ENCODE results near the gene BTBD6.

Gene BTBD6

DNA sequence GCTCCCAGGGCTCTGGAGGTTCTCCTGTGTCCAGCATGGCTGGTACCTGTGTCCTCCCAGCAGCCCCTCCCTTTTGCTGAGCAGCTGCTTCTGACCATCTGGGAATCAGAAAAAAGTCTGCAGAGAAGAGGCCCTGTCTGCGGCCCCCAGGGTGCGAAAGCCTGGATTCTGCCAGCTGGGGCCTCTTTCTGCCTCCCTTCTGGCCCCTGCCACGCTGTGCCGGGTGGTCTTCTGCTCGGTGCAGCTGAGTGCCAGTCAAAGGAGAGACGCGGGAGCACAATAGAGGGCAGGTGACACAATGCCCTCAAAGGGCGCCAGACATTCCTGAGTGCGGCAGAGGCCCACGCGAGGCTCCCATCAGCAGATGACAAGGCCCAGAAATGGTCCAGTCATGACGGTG lies 12.6 kb downstream of the BTBD6 start:
- TF ChIP-seq NFRKB (IDR thresholded peaks at IDR 0.05) (no peak), ARNT (IDR thresholded peaks at IDR 0.05) (no peak), FOXA1 (IDR thresholded peaks at IDR 0.05) (no peak), L3MBTL2 (conservative IDR thresholded peaks at IDR 0.05) (no peak), PKNOX1 (IDR thresholded peaks at IDR 0.05) (no peak), TARDBP (IDR thresholded peaks at IDR 0.05) (no peak), ELF4 (IDR thresholded peaks at IDR 0.05) (no peak), FOXM1 (IDR thresholded peaks at IDR 0.05; ENCODE audit: borderline replicate concordance) (no peak), BHLHE40 (IDR thresholded peaks at IDR 0.05; ENCODE audit: borderline replicate concordance) (no peak), LEF1 (IDR thresholded peaks at IDR 0.05; ENCODE audit: borderline replicate concordance) (no peak), SUZ12 (IDR thresholded peaks at IDR 0.05) (no peak), SP1 (IDR thresholded peaks at IDR 0.05) (no peak), ZNF384 (IDR thresholded peaks at IDR 0.05) (no peak), FOXK2 (IDR thresholded peaks at IDR 0.05) (no peak), HDGF (IDR thresholded peaks at IDR 0.05; ENCODE audit: borderline replicate concordance) (no peak), CTBP1 (IDR thresholded peaks at IDR 0.05; ENCODE audit: borderline replicate concordance) (no peak)
- CTCF ChIA-PET, result interaction anchor here (1.3 to 1.5 kb wide), 2 partner anchors 12 to 54 kb away, joined by 4 to 5 read pairs; partner anchors contain the start of gene BTBD6
- POLR2A ChIA-PET, result interaction anchor here (1.0 to 1.9 kb wide), 2 partner anchors 9 to 12 kb away, joined by 3 to 8 read pairs; partner anchors contain the start of gene BTBD6
- DNase-seq (ENCODE audit: extremely low spot score), result no peak

DNA sequence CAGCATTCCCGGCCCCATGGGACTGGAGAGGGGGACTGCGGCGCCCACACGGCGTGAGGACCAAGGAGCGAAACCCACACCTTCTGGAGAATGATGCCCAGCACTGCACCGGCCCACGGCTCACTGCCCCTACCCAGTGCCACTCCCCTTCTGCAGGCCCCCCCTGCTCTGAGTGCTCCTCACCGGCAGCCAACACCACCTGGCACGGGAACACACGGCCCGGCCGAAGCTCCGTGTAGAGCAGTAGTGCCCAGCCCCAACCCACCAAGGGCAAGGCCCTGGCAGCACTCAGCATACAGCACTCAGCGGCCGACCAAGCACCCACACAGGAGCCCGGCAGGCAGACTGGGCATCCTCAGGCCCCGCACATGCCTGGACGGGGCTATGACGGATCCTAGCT lies 13.4 kb downstream of the BTBD6 start:
- CTCF ChIA-PET, result no interaction called here
- no peak for DNase-seq (ENCODE audit: extremely low spot score)
- no peak for TF ChIP-seq NFRKB (IDR thresholded peaks at IDR 0.05)
- no peak for TF ChIP-seq SUZ12 (IDR thresholded peaks at IDR 0.05)
- POLR2A ChIA-PET, result no interaction called here

DNA sequence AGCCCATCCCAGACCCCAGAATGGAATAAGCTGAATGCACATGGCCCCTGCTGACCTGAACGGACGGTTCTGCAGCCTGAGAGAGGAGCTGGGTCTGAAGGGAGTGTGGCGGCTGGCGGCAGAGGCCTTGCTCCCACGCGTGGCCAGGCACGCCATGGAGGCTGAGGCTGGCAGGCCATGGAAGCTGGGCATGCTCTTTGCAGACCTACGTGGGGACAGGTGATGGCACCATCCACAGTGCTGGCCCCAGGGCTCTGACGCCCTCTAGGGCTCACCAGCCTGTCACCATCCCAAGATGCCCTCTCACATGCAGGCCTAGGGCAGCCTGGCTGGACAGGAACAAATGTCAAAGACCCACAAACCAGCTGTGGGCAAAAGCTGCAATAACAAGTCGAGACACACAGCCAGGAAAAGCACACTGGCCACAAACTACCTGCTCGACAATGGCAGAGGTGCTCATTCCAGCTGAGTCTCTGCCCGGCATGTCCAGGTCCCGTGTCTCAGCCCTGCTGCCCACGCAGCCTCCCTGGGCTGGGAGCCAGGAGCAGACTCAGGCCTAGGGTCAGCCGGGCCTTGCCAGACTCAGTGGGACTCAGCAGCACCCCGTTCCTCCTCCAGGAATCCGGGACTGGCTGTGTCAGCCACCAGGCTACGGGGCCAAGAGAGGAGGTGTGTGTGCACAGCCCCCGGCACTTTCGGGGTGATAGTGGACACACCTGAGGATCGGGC lies 19.7 kb downstream of the BTBD6 start:
- DNase-seq (ENCODE audit: extremely low spot score), result no peak
- TF ChIP-seq PKNOX1 (IDR thresholded peaks at IDR 0.05) (no peak), ZNF384 (IDR thresholded peaks at IDR 0.05) (no peak), SP1 (IDR thresholded peaks at IDR 0.05) (no peak), TARDBP (IDR thresholded peaks at IDR 0.05) (no peak), LEF1 (IDR thresholded peaks at IDR 0.05; ENCODE audit: borderline replicate concordance) (no peak), HDGF (IDR thresholded peaks at IDR 0.05; ENCODE audit: borderline replicate concordance) (no peak), FOXA1 (IDR thresholded peaks at IDR 0.05) (no peak), CTBP1 (IDR thresholded peaks at IDR 0.05; ENCODE audit: borderline replicate concordance) (no peak), NFRKB (IDR thresholded peaks at IDR 0.05) (no peak)
- POLR2A ChIA-PET, result no interaction called here
- CTCF ChIA-PET, result no interaction called here

DNA sequence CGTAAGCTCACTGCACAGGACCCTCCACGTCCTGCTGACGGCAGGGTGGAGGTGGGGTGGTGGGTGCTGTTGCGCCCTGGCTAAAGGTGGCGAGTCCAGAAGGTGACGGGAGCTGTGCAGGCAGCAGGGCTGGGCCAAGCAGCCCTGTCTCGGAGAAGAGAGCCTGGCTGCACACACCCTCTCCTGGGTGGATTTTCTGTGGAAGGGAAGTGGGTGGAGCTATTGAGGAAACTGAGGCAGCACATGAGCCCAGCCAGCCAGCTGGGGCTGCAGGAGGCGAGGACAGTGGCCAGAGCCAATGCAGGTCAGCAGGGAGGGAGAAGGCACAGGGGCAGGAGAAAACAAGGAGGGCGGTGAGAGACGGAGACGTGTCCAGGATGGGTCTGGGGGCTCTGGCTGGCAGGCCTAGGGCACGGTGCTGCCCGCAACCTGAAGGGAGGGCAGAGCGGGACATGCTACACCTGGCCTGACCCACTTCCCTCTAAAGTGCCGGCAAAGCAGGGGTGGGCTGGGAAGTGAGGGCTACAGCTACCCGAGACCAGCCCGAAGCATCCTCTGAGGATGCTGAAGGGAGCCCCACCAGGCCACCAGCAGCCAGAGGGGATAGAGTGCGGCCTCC lies 20.5 kb downstream of the BTBD6 start:
- DNase-seq (ENCODE audit: extremely low spot score), result no peak
- ChIA-PET CTCF (no interaction called here), POLR2A (no interaction called here)
- TF ChIP-seq BHLHE40 (IDR thresholded peaks at IDR 0.05; ENCODE audit: borderline replicate concordance) (no peak), NFRKB (IDR thresholded peaks at IDR 0.05) (no peak), TARDBP (IDR thresholded peaks at IDR 0.05) (no peak), ELF4 (IDR thresholded peaks at IDR 0.05) (no peak), FOXM1 (IDR thresholded peaks at IDR 0.05; ENCODE audit: borderline replicate concordance) (no peak), HDGF (IDR thresholded peaks at IDR 0.05; ENCODE audit: borderline replicate concordance) (no peak)

DNA sequence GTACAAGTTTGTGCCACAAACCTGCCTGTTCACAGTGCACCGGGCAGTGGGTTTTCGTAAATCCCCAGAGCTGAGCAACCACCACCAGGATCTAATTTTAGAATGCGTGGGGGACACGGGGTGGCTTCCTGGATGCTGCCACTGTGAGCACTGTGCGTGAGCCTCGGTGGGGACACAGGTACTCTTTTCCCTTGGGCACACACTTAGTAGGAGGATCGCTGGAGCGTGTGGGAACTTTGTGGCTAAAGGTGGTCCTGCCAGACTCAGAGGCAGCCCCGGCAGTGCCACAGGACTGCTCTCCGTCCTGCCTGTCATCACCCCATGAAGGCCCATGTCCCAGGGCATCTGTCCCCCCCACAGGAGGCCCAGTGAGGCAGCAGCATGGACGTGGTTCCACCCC lies 21.1 kb downstream of the BTBD6 start:
- ChIA-PET POLR2A (no interaction called here), CTCF (no interaction called here)
- TF ChIP-seq LEF1 (IDR thresholded peaks at IDR 0.05; ENCODE audit: borderline replicate concordance), result no peak
- TF ChIP-seq ARNT (IDR thresholded peaks at IDR 0.05), result no peak
- DNase-seq (ENCODE audit: extremely low spot score), result no peak

DNA sequence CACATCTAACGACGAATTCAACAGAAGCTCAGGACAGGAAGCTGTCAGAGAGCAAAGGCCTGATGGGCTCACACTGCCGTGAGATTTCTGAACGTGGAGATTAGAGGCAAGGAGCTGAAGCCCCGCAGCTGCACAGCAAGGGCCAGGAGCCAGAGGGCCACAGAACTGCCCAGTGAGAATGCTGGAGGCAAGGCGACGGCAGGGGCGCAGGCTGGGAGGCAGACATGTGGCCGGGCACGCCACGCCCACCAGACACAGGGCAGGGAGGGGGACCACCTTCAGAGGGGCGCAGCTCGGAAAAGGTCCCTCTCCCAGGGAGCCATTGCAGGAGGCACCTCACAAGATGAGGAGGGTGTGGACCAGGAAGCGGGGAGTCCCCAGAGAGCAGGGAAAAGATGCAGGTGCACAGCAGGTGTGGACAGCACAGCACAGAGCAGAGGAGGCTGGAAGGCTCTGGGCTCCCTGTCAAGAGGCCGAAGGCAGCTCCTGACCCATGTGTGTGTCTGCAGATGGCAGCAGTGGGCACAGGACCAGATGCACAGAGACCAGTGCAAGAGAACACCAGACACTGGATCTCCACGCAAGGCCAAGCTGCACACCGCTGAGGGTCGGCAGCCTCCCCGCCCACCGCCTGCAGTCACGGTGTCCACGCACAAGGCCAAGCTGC lies 23.0 kb downstream of the BTBD6 start:
- DNase-seq (ENCODE audit: extremely low spot score), result no peak
- ChIA-PET CTCF (no interaction called here), POLR2A (interaction anchor here (1.3 kb wide), 1 partner anchor 23 kb away, joined by 3 read pairs; the partner anchor contains the start of gene BTBD6)
- TF ChIP-seq CTBP1 (IDR thresholded peaks at IDR 0.05; ENCODE audit: borderline replicate concordance) (no peak), NFRKB (IDR thresholded peaks at IDR 0.05) (no peak), BHLHE40 (IDR thresholded peaks at IDR 0.05; ENCODE audit: borderline replicate concordance) (no peak), HDGF (IDR thresholded peaks at IDR 0.05; ENCODE audit: borderline replicate concordance) (no peak), FOXM1 (IDR thresholded peaks at IDR 0.05; ENCODE audit: borderline replicate concordance) (no peak), ARNT (IDR thresholded peaks at IDR 0.05) (no peak), SP1 (IDR thresholded peaks at IDR 0.05) (no peak), L3MBTL2 (conservative IDR thresholded peaks at IDR 0.05) (no peak), PKNOX1 (IDR thresholded peaks at IDR 0.05) (no peak), SUZ12 (IDR thresholded peaks at IDR 0.05) (no peak), LEF1 (IDR thresholded peaks at IDR 0.05; ENCODE audit: borderline replicate concordance) (no peak), FOXK2 (IDR thresholded peaks at IDR 0.05) (no peak), ZNF384 (IDR thresholded peaks at IDR 0.05) (no peak), FOXA1 (IDR thresholded peaks at IDR 0.05) (no peak)

All from HEK293T (cell line).